Testis (tissue), 3 donors: ENCODE data around the gene HSF5. TPM values are rescaled to one million over a fixed set of nuclear protein-coding genes. Genes with fewer than 3 reads are reported as not detected.

Experiments
- DNase-seq: peaks from one replicate; pipeline ENCODE4 v3.0.0-alpha.2; 2019
- H3K27ac ChIP-seq, 2 donors: fragments of 200-600 bp; sonication (generic); one replicate each; pipeline ENCODE4 v1.5.1; 2019
- H3K27me3 ChIP-seq: fragments of 200-600 bp; sonication (generic); one replicate; pipeline ENCODE4 v1.5.1; 2019
- H3K36me3 ChIP-seq: fragments of 200-600 bp; sonication (generic); one replicate; pipeline ENCODE4 v1.5.1; 2017; ENCODE audit warnings: low read depth; ENCODE audit errors: missing control alignments
- H3K4me1 ChIP-seq: fragments of 200-600 bp; sonication (generic); one replicate; pipeline ENCODE4 v1.5.1; 2019
- H3K4me3 ChIP-seq, 2 donors: fragments of 200-600 bp; sonication (generic); one replicate each; pipeline ENCODE4 v1.5.1; 2017 to 2019
- H3K9me3 ChIP-seq: fragments of 200-600 bp; sonication (generic); one replicate; pipeline ENCODE4 v1.5.1; 2017
- POLR2A ChIP-seq: fragments of 450-650 bp; IDR thresholded peaks from one replicate; pipeline ENCODE4 v1.6.1; 2017; ENCODE audit warnings: antibody characterized with exemption, mild to moderate bottlenecking, moderate library complexity
- WGBS, 2 donors: methylation state at CpG; one replicate each; pipeline ENCODE4 v1.1.5; 2018; 5-methylcytosine and 5-hydroxymethylcytosine counted together
- intact Hi-C: fragments of 100-400 bp; cut with DNase I; formaldehyde crosslinking; loops from one replicate; pipeline ENCODE4 v1.15.1; 2023; ENCODE audit warnings: low total_unique reads
- polyA plus RNA-seq: library from polyadenylated mRNA; stranded (reverse); fragments of 350-450 nt; fragmentation: Illumina TruSeq; extraction: RNeasy Lipid Tissue Mini Kit (QIAGEN cat#74804); gene quantifications from one replicate; pipeline ENCODE4 v1.2.3, GENCODE V29; 2014; ENCODE audit warnings: low read depth, low replicate concordance; ENCODE audit not compliant: insufficient read depth
- total RNA-seq, 2 donors: library from RNA; depleted of rRNA; stranded (reverse); fragments of >200 nt; gene quantifications; one replicate each; pipeline ENCODE4 v1.2.3, GENCODE V29; 2016
- TF ChIP-seq, protein P1 (sequence below), 3 experiments: fragments of 450-650 bp in 2 of 3; fragments of 200-600 bp in 1 of 3; sonication (generic) in 1 of 3; IDR thresholded peaks; one replicate each; pipeline ENCODE4 v1.5.1; 2016 to 2019; ENCODE audit warnings: antibody characterized with exemption in 3 of 3, mild to moderate bottlenecking in 2 of 3, moderate library complexity in 1 of 3

Gene HSF5
- total and polyA plus RNA-seq, 3 donors from 2014 or later, result 40.0 to 119 (median 57.8) TPM

DNA sequence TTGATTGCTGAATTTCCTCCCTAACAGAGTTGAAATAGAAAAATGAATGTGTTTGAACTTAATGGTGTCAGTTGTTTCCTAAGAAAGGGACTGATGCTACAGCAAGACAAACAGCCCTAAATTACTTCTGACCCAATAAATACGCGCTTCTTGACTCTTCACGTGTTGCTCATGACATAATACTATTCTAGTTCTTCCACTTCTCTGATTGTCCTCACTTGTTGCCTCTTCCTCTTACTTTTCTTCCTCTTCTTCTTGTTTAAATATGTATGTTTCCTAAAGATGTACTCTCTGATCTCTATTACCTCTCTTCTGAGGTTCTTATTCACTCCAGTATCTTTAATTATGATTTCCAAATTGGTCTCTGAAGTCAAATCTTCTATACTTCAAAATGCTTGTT is 103.3 kb downstream of the HSF5 start:
- Histone ChIP-seq H3K27me3 (no peaks in the 10 kb centered on the region), H3K27ac (no peak overlapping the region), H3K4me1 (peaks cover 4% of the 10 kb centered on the region), H3K4me3 (no peak overlapping the region), H3K36me3 (no peaks in the 10 kb centered on the region), H3K9me3 (no peaks in the 10 kb centered on the region)
- no peak for TF ChIP-seq POLR2A
- TF ChIP-seq, protein P1, sequence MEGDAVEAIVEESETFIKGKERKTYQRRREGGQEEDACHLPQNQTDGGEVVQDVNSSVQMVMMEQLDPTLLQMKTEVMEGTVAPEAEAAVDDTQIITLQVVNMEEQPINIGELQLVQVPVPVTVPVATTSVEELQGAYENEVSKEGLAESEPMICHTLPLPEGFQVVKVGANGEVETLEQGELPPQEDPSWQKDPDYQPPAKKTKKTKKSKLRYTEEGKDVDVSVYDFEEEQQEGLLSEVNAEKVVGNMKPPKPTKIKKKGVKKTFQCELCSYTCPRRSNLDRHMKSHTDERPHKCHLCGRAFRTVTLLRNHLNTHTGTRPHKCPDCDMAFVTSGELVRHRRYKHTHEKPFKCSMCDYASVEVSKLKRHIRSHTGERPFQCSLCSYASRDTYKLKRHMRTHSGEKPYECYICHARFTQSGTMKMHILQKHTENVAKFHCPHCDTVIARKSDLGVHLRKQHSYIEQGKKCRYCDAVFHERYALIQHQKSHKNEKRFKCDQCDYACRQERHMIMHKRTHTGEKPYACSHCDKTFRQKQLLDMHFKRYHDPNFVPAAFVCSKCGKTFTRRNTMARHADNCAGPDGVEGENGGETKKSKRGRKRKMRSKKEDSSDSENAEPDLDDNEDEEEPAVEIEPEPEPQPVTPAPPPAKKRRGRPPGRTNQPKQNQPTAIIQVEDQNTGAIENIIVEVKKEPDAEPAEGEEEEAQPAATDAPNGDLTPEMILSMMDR (IDR thresholded peaks at IDR 0.05), result no peak
- WGBS, 2 donors, result 80% methylated on average over 3 of the region's 3 CpGs
- no peak for DNase-seq
- intact Hi-C loops, result no loop called here

DNA sequence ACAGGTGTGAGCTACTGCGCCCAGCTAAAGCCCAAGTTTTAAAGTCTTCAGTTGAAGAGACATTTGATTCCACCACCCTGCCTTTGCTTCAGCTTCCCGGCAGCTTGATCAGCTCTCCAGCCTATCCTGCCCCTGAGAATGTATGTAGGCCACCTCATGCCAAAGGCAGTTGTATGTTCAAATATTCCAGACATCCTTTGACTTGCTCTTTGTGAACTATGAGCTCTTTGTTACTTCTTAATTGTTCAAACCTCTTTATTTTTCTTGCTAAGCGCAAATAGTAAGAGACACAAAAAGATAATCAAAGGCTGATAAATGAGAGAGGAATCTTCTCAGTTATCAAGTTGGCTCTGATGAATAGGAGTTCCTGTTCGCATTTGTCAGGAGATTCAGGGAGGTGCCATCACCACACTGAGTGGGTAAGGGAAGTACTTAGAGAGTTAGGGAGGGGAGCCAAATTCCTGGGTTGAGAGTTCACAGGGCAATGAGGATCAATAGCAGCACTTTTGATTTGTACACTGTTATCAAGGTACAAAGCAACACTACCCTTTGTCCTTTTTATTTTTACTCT is 104.2 kb downstream of the HSF5 start:
- Histone ChIP-seq H3K27ac (no peak overlapping the region), H3K36me3 (no peaks in the 10 kb centered on the region), H3K9me3 (no peaks in the 10 kb centered on the region), H3K27me3 (no peaks in the 10 kb centered on the region), H3K4me1 (peaks cover 4% of the 10 kb centered on the region), H3K4me3 (no peak overlapping the region)
- TF ChIP-seq, protein P1 (IDR thresholded peaks at IDR 0.05), result no peak
- TF ChIP-seq POLR2A, result no peak
- no peak for DNase-seq
- intact Hi-C loops, result no loop called here
- 60 to 78% methylated on average over 4 of the region's 4 CpGs for WGBS, 2 donors

DNA sequence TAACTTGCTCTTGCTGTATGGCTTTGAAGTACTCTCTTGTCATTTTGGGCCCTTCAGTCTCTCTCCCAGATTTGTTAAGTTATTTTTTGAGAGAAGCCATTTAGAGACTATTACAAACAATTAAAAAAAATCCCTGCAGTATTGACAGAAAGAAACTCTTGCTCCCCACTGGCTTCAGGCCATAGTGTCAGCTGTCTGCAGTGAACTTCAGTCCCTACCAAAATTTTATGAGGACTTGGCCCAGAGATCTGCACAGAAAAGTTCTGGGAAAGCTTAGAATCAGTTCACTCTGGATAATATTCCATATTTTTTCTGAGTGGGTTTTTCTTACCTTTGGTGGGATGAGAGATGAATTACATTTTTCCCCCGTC is 105.4 kb downstream of the HSF5 start:
- no peaks in the 10 kb centered on the region for H3K27me3 ChIP-seq
- H3K9me3 ChIP-seq, result no peaks in the 10 kb centered on the region
- TF ChIP-seq, protein P1 (IDR thresholded peaks at IDR 0.05), result no peak
- no peak for TF ChIP-seq POLR2A
- intact Hi-C loops, result no loop called here
- H3K4me1 ChIP-seq, result peaks cover 4% of the 10 kb centered on the region
- H3K4me3 ChIP-seq, result no peak overlapping the region
- no peaks in the 10 kb centered on the region for H3K36me3 ChIP-seq
- H3K27ac ChIP-seq, result no peak overlapping the region
- no peak for DNase-seq
- 89 to 92% methylated on average over 1 of the region's 1 CpG for WGBS, 2 donors

DNA sequence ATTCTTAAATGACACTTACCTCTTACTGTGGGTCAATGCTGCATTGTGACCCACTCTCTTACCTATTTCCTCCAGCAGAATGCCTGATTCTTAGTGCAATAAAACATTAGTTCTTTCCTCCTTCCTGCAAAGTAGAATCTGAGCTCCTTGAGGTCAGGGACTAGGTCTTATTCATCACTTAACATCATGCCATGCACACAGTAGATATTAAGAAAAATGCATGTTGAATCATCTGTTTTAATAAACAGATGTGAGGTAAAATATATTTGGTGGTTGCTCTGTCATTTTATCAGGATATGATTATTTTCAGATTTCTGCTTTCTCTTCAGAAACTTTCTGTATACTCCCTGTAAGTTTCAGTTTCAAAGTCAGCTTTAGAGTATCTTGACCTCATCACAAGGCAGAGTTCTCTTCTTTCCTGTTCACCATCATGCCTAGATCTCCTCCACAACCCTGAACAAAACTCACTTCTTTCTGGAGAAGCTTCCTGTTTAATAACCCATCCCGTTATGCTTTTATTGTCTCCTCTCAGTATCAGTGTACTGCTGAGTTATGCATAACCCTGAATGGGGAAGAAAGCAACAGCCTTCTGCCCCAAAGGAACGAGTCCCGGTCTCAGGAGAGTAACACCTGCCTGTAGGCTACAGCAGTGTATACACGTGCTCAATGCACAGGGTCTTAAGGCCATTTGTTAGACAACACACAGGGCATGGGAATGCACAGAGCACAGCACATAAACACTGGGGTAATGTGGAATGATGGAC is 105.9 kb downstream of the HSF5 start:
- Histone ChIP-seq H3K4me1 (peaks cover 4% of the 10 kb centered on the region), H3K9me3 (no peaks in the 10 kb centered on the region), H3K27me3 (no peaks in the 10 kb centered on the region), H3K4me3 (no peak overlapping the region), H3K36me3 (no peaks in the 10 kb centered on the region), H3K27ac (no peak overlapping the region)
- no peak for DNase-seq
- 38 to 57% methylated on average over 4 of the region's 4 CpGs for WGBS, 2 donors
- no peak for TF ChIP-seq POLR2A
- TF ChIP-seq, protein P1 (IDR thresholded peaks at IDR 0.05), result no peak
- intact Hi-C loops, result no loop called here
